Hematopoietic multipotent progenitor cell treated with erythropoietin and hydrocortisone succinate and interleukin-3 and kit ligand, for 17 days (in vitro differentiated cells): ENCODE measurements around the gene CEP55.

Experiments used
- DNase-seq: peaks from one replicate; pipeline ENCODE4 v3.0.0-alpha.2; 2015; ENCODE audit warnings: low spot score

CEP55 gene

DNA sequence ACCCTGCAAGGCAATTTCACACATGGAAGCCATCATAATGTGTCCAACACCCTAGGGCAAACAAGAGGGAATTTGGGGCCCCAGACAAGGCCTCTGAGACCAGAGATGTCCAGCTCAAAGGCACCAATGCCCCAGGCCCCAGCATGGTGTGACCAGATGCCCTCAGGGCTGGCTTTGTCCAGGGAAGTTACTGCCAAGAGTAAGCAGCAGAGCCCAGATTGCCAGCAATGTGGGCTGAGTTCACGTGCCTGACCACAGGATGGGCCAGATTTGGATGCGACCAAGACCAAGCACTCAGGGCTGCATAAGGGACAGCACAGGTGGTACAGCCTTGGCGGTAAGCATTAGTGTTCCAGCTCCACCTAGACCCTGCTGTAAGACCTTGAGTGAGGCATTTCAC is 27.0 kb upstream of the CEP55 start:
- no peak for DNase-seq

DNA sequence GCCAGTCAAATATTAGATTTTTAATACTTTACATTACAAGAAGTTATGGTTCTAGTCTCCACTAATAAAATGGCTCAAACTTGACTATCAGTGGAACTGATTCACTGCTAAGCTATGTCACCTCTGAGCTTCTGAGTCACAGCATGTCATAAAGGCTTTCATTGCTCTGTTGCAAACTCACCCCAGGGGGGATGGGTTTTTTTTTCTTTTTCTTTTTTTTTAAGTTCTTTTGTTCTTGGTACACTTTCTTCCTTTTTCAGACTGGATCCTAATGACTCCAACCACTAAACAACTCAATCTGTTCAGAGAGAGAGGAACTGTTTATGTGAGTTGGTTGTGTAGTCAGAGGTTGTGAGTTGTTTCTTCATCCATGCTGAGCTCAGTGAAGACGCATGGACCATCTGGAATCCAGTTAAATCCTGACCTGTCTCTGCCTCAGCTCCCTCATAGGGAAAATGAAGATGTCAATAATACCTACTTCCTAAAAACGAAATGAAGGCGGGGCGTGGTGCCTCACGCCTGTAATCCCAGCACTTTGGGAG is 25.2 kb upstream of the CEP55 start:
- no peak for DNase-seq

DNA sequence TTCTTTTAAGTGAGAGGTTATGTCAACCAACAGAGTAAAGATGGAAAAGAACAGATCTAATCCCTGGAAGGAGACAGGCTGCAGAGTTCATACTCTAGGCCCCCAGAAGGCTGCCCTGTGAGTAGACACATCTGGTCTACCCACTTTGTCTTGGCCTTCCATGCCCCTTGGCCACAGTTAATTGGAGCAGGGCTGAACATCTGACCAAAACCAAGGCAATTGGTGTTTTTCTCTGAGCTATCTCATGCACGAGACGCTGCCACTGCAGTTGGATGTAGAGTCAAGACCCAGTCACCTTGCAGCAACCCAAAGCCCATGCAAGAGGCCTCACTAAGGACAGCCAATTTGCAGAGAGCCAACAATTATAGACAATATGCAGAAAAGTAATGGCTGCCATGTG is 23.3 kb upstream of the CEP55 start:
- DNase-seq, result no peak

DNA sequence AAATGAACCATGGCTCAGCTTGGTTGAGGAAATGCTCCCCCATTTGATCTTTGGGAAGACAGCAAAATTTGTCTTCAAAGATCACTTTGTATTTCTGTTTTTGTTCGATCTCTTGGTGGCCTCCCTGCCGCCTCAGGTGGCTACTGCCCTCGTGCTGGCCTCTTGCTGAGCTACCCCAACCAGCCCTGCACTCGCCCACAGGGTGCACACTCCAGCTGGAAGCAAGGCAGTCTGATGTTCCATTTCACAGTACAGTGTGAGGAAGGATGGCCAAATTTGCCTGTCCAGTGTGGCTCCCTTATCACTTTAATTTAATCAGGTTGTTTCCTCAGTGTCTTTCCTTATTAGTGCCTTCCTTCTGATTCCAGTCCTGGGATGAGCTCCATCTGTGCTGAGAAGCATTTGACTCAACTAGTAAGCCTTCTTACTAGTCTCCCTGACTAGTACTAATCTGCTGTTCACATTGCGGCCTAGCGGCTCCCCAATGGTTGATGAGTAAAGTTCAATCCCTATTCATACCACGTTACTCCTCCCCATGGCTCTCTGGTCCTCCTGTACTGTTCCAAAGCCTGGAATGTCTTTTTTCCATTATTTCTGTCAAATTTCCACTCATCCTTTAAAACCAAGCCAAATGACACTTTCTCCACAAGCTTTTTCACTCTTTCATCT is 22.5 kb upstream of the CEP55 start:
- DNase-seq, result no peak

DNA sequence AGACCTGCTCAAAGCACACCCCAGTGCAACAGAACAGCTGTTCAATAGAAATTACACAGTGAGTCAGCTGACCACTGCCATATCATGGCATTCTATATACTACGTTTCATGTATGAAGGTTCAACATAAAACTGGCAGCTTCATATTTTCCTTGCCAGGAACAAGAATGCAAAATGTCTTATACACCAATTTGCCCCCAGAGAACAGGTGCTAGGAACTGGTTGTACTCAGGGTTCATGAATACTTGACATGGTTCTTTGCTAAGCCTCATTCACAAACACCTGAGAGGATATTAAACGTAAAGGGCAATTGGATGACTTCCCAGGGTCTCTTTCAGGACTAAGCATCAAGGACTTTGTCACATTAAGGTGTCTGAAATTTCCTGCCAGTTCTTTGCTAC is 21.2 kb upstream of the CEP55 start:
- DNase-seq, result no peak

DNA sequence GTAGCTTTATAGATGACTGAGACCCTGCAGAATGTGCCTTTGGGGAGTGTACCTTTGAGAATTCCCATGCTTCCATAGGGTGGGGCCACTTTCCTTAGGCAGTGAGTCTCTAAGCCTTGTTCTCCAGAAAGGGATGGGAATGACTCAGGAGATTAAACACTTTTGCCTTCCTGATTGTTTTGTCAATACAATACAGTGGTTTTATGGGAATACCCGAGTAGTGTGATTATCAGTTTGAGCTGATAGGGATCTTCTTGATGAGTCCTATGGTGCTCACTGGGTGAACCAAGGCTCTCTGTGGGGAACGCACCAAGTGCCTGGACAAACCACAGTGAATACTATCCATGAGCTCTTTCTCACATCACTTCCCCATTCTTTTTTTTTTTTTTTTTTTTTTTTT is 20.5 kb upstream of the CEP55 start:
- no peak for DNase-seq

DNA sequence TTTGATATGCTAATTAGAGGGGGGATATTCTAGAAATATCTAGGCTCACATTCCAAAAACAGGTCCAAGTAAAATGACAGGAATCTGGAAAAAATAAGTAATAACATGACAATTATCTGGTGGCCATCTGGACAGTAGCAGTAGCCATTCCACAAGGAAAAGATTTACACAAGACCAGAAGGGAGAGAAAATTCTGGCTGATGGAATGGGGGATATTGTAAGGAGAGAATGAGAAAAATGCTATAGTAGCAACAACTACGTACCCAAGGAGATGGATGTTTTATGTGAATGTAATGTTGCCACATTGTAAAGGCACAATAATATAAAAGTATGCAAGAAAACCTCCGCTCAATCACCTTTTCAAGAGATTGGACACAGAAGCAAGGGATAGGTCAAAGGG is 19.7 kb upstream of the CEP55 start:
- no peak for DNase-seq

DNA sequence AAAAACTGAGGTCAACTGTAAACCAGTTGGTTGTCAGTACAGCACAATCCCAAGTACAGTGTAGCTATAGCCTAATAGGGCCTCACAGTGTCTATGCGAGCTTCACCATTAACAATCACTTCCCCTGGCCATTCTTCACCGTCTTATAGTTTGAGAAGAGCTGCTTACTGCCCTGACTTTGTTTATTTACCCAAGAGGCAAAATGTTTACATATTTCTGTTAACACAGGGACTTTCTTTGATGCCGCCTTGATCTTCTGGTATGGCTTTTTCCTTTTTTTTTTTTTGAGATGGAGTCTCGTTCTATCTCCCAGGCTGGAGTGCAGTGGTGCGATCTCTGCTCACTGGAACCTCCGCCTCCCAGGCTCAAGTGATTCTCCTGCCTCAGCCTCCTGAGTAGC is 17.5 kb upstream of the CEP55 start:
- DNase-seq, result no peak

DNA sequence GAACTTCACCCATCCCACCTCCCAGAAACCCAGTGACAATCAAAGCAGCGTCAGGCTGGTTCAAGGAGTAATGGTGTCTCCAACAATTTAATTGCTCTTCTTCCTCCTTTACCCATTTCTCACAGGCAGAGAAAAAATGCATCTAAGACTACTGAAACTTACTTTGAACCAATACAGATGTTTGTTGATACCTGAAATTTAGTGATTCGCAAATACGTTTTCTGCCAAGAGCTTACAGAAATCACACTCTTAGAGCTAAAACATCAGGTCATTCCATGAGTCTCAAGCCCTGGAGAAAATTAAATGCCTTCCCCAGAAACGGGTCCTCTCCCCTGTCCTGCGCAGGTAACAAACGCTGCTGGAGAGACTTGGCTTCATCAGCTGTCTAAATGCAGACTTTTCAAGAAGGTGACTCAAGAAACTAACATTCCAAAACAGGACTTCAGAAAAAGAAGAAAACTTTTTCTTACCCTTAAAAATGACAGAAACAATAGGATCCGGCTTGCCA is 14.7 kb upstream of the CEP55 start:
- no peak for DNase-seq

DNA sequence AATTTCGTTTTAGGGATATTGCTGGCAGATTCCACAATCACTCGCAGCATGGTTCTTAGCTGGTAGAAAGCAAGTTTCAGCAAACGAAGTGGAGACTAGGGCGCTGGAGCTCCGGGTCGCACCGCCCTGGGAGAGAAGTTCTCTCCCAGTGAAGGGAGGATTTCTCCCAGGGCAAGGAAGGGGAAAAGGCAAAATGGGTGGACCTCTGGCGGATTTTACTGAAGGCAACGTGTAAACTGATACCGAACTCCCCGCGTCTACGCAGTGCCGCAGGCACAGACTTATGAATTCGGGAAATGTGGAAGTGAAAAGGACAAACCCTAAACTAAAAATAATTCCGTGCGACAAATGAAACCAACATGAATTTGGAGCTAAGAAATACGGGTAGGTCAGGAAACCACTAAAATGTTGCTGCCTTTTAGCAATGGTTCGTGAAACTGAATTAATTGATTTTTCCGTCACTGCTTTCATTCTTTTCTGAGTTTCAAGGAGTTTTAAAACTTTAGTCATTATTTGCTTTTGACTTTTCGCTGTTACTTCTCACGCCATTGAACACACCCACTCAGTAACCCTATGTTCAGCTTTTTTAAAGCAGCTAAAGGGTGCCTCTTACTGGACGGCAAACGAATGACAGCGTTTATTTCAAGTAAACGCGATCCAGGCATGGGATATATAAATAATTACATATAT is 14.1 kb upstream of the CEP55 start, which contains the start of gene MYOF:
Gene MYOF (minus strand): TSS at position 190 of the 690 bp plus-strand sequence. CDS start 140 bp downstream, at position 50.
- DNase-seq, result peak; percentile 24

DNA sequence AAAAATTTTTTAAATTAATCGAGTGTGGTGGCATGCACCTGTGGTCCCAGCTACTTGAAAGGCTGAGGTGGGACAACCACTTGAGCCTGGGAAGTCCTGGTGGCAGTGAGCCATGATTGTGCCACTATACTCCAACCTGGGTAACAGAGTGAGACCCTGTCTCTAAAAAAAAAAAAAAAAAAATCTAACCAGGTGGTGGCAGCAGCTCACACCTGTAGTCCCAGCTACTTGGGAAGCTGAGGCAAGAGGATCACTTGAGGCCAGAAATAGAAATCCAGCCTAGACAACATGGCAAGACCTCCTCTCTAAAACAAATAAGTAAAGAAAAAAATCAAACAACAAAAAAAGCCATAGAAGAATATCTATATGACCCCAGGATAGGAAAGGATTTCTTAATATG is 10.7 kb upstream of the CEP55 start:
- DNase-seq, result no peak

DNA sequence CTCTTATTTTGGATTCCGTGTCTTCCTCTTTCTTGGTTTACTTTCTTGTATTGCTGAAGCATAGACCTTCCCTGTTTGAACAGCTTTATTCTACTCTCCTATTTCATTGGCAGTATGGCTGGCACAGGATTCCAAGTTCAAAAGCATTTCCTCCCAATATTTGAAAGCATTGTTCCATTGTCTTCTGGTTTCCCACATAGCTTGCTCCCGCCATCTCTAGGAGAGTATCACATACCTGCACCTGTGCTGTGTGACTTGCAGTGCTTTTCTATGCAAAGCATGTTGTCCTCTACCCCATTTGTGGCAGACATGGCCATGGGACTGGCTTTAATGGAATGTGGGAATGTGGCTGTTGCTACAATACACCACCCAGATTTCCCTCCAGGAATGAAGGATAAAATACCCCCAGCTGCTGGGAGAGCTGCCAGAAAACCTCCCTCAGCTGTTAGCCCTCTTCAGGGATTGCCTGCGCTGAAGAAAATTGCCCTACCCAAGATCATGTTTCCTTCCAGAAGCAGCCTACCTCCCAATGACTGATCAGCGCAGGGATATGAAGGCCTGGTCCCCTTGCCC is 7.4 kb upstream of the CEP55 start:
- DNase-seq, result no peak

DNA sequence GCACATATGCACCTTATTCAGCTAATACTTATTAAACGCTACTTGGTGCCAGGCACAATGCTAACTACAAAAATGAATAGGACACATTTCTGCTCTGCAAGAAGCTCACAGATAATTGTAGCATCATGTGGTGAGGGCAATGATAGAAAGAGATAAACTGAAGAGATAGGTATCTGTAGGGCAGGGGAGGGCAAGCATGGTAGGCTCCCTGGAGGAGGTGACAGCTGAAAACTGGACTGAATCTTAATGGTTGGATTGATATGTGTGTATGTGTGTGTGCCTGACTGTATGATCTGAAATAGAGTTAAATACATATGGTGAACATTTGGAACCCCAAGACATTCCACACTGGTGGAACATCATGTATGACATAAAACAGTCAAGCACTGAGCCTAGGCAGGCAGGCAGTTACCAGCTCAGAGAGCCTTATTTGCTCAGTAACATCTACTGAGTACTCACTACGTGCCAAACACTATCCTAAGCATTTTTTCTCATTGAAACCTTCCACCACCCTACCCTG is 4.8 kb upstream of the CEP55 start:
- no peak for DNase-seq

DNA sequence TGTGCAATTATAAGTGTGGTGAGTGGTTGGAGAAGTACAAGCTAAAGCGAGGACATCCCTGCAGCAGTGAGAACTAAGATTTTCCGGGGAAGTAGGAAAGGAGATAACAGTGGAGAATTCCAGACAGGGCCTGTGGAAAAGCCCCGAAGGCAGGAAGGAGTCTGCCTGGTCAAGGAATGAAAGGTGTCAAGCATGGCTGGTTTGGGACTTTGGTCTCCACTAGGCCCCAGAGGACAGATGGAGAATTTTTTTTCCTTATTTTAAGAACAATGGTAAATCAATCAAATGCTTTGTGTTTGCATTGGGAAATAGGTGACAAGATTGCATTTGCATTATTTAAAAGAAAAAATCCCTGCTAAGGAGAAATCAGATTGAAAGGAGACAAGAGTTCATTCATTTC is 3.2 kb upstream of the CEP55 start:
- DNase-seq, result no peak

DNA sequence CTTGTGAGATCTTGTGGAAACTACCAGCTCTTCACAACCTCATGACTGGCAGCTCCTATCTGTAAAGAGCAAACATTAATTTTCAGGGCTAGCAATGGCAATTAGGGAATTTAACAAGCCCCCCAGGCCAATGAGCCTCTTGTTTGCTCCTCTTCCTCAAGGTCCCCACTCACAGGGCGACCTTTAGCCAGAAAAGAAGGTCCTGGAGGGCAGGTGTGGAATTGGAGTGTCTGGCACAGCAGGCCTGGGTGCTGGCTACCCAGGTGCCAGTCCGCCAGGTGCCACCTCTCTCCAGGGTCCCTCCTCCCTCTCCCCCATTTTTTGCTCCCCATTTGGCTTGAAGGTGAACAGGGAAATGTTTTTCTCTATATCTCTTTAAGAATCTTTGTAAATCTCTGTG is 1.9 kb upstream of the CEP55 start:
- DNase-seq, result no peak

DNA sequence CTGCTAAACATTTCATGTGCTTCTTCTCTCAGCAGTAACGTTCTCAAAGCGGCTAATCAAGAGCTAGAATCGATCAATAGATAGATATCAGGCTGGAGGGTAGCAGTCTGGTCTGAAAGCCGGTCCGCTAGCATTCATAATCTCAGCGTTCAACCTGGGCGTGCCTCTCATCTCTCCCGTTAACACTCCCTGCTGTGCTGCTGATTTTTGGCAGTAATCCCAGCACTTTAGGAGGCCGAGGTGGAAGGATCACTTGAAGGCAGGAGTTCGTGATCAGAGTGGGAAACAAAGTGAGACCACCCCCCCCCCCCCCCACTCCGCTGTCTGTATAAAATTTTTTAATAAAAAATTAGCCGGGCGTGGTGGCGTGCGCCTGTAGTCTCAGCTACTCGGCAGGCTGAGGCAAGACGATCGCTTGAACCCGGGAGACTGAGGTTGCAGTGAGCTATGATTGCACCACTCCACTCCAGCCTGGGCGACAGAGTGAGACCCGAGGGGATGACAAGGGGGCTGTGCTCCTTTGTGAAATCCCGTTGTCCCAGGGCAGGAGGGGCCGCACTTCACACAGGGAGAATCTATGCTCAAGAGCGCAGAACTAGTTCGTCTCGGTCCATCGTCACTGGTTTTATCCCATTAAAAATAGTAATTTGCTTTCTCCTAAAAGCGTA is 624 bp upstream of the CEP55 start:
- DNase-seq, result peak; percentile 38

DNA sequence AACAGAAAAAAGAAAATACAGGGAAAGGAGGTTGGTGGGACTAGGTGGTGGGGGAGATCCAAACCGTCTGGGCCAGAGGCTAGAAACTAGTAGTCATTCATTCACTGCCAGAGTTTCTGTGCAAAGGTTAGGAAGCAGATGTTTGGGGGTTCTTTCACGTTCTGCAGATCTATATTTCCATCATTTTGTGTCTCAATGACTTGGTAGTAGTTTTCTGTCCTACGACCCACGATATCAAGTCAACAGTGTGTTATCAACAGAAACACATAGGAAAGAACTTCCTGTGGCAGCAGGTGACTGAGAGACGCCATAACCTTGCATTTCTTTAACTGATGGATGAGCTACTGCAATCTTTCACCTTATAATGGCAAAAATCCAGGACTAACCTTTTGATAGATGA is 1.8 kb downstream of the CEP55 start:
- no peak for DNase-seq

DNA sequence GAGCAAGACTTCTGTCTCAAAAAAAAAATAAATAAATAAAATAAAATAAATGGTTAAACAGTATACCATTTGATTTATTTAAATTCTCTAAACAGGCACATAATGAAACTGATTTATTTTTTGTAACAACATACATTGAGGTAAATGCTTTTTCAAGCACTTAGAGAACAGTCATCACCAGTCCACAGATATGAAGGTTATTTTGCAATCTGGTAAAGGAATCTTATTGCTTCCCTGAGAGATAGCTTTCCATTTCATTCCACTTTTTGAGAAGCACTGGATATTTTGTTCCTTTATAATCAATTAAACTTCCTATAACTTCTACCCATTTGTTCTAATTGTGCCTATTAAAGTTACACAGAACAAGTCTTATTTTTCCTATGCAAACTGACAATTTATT is 5.2 kb downstream of the CEP55 start:
- no peak for DNase-seq

DNA sequence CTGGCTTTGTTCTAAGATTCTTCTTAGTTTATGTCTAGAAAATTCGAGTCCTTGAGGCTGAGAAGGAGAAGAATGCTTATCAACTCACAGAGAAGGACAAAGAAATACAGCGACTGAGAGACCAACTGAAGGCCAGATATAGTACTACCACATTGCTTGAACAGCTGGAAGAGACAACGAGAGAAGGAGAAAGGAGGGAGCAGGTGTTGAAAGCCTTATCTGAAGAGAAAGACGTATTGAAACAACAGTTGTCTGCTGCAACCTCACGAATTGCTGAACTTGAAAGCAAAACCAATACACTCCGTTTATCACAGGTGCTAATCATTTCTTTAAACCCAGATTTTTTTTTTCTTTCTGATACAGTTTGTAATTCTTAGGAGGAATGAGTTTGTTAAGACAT is 6.7 kb downstream of the CEP55 start:
- DNase-seq, result no peak

DNA sequence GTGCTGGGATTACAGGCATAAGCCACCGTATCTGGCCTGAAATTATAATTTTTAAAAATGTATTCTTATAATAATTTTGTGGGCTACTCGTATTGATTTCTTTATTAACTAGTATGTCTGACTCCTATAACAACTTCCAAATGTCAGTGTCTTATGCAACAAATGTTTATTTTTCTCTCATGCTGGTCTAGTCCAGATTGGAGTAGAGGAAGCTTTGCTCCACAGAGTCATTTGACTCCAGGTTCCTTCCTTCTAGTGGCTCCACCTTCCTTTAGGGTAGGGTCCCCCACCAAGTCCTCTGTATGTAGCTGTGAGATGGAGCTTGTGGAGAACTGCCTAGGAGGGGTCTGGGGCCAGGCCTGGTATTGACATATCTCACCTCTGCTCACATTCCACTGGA is 8.7 kb downstream of the CEP55 start:
- no peak for DNase-seq

DNA sequence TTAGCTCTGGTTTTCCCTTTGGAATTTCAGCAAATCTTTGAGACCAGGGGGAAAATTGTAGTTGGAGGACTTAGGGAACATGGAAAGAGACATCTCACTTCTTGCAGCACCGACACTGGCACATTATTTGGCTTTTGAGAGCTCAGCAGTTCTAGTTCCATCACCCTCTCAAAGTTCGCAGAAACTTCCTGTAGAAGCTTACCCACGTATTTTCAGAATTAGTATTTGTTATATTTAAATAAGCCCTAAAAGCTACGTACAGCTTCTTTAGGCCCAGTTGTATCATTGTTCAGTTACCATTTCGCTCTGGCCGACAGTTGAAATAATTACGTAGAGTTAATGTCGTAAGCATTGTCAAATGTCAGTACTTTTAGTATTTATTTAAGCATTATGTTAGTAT is 13.4 kb downstream of the CEP55 start:
- no peak for DNase-seq

DNA sequence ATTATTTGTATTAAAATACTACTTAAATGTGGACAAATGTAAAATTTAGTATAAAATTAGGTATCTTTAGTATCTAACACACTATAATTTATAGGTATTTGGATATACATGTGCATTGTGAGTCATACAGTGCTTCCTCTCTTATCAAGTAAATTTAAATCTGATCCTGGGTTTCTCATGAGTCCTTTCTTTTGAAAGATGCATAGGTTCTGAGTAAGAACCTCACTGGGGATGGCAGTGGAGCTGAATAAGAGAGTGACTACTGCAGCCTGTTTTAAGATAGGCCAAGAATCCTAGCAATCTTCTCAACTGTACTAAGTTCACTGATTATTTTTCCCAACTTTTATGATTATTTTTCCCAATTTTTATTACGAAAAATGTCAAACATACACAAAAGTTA is 16.2 kb downstream of the CEP55 start:
- DNase-seq, result no peak
